Bronchial epithelial cell (primary cell): ENCODE results near the gene HIPK1. TPM values are rescaled to one million over a fixed set of nuclear protein-coding genes. Genes with fewer than 3 reads are reported as not detected.
A peak's percentile ranks its signal among the peaks of the same experiment; 100 is the strongest.

Experiments used
- DNase-seq: peaks from one replicate; pipeline ENCODE4 v3.0.0-alpha.2; 2010; ENCODE audit warnings: low read depth
- FAIRE-seq: peaks from 2 replicates; lab custom pipeline; 2011; peaks lifted over from hg19 to GRCh38; lab: Jason Lieb, UNC
- H3K27me3 ChIP-seq: 2 replicates; pipeline ENCODE4 v1.5.1; 2011; ENCODE audit warnings: low read length; ENCODE audit not compliant: control insufficient read depth, insufficient read depth
- H3K36me3 ChIP-seq: 2 replicates; pipeline ENCODE4 v1.5.1; 2011; ENCODE audit warnings: low read length; ENCODE audit not compliant: control insufficient read depth, insufficient read depth
- H3K4me3 ChIP-seq: 2 replicates; pipeline ENCODE4 v1.5.1; 2011; ENCODE audit warnings: mild to moderate bottlenecking, low read depth, low read length, control low read depth
- total RNA-seq: library from RNA; depleted of rRNA; stranded (reverse); fragments of >200 nt; gene quantifications from 2 replicates; pipeline ENCODE4 v1.2.1, GENCODE V29; 2014
- TF ChIP-seq, protein P1 (sequence below): IDR thresholded peaks from 2 replicates; pipeline ENCODE4 v1.5.1; 2011; ENCODE audit warnings: mild to moderate bottlenecking, moderate library complexity, low read length, control low read depth, inconsistent platforms; ENCODE audit not compliant: insufficient read depth, severe bottlenecking

The HIPK1 gene
- total RNA-seq, 1 donor from 2014 or later: 18.7 TPM

DNA sequence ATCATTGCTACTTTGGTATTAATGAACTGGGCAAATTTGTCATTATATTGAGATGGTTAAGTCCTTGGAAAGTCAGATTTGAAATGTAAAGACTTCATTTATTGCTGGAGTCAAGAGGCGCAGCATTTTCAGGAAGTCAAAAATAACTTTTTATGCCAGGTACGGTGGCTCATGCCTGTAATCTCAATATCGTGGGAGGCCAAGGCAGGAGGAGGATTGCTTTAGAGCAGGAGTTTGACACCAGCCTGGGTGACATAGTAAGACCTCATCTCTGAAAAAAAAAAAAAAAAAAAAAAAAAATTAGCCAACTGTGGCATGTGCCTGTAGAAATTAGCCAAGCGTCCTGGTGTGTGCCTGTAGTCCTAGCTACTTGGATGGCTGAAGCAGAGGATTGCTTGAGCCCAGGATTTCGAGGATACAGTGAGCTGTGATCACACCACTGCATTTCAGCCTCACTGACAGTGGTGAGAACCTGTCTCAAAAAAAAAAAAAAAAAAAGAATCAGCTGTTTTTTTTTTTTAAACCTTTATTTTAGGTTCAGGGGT is 5.5 kb downstream of the HIPK1 start:
- Histone ChIP-seq H3K27me3 (no peaks in the 10 kb centered on the region), H3K4me3 (no peak overlapping the region), H3K36me3 (no peaks in the 10 kb centered on the region)
- no peak for FAIRE-seq
- TF ChIP-seq, protein P1, sequence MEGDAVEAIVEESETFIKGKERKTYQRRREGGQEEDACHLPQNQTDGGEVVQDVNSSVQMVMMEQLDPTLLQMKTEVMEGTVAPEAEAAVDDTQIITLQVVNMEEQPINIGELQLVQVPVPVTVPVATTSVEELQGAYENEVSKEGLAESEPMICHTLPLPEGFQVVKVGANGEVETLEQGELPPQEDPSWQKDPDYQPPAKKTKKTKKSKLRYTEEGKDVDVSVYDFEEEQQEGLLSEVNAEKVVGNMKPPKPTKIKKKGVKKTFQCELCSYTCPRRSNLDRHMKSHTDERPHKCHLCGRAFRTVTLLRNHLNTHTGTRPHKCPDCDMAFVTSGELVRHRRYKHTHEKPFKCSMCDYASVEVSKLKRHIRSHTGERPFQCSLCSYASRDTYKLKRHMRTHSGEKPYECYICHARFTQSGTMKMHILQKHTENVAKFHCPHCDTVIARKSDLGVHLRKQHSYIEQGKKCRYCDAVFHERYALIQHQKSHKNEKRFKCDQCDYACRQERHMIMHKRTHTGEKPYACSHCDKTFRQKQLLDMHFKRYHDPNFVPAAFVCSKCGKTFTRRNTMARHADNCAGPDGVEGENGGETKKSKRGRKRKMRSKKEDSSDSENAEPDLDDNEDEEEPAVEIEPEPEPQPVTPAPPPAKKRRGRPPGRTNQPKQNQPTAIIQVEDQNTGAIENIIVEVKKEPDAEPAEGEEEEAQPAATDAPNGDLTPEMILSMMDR: no peak
- no peak for DNase-seq

DNA sequence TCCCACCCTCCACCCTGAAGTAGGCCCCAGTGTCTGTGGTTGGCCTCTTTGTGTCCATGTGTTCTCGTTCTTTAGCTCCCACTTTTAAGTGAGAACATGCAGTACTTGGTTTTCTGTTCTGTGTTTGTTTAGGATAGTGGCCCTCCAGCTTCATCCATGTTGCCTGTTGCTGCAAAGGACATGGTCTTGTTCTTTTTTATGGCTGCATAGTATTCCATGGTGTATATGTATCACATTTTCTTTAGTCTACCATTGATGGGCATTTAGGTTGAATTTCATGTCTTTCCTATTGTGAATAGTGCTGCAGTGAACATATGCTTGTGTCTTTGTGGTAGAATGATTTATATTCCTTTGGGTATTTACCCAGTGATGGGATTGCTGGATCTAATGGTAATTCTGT is 6.1 kb downstream of the HIPK1 start:
- no peak for FAIRE-seq
- TF ChIP-seq, protein P1: no peak
- Histone ChIP-seq H3K27me3 (no peaks in the 10 kb centered on the region), H3K4me3 (no peak overlapping the region), H3K36me3 (no peaks in the 10 kb centered on the region)
- no peak for DNase-seq

DNA sequence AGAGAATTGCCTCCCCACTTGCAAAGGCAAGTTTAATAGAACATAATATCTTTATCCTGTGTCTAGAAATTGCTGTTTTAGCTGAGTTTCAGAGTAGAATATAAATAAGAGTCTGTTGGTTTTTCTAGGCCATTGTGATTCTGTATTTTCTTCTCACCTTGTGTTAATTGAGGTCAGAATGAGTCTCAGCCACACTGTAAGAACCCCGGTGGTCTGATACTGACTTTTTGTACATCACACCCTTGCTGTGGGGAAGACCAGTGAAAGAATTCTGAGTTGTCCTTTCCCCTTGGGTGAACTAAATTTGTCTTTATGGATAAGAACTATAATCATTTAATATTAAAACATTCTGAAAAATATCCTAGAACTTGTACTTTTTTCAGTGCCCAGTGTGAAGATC is 6.8 kb downstream of the HIPK1 start:
- no peak for FAIRE-seq

GRCh38 chr1:113937146-113937545 is 8.0 kb downstream of the HIPK1 start:
- peak; percentile 47 for DNase-seq
- peaks cover 9% of the 10 kb centered on the region for H3K36me3 ChIP-seq
- TF ChIP-seq, protein P1: no peak
- no peaks in the 10 kb centered on the region for H3K27me3 ChIP-seq
- FAIRE-seq: no peak
- H3K4me3 ChIP-seq: no peak overlapping the region

More for the DNA sequence above, 6.8 kb downstream of the HIPK1 start:
- TF ChIP-seq, protein P1: no peak
- H3K27me3 ChIP-seq: no peaks in the 10 kb centered on the region
- H3K36me3 ChIP-seq: peaks cover 5% of the 10 kb centered on the region
- no peak overlapping the region for H3K4me3 ChIP-seq
- DNase-seq: no peak

GRCh38 chr1:113938192-113938591 is 9.1 kb downstream of the HIPK1 start:
- H3K4me3 ChIP-seq: no peak overlapping the region
- FAIRE-seq (no peak), DNase-seq (no peak)
- H3K36me3 ChIP-seq: peaks cover 9% of the 10 kb centered on the region
- no peaks in the 10 kb centered on the region for H3K27me3 ChIP-seq
- TF ChIP-seq, protein P1: no peak
